ELF-1 (cell line): ENCODE results near the gene PCDH8.

Source experiments
- DNase-seq: peaks from one replicate; pipeline ENCODE4 v3.0.0-alpha.2; 2016; ENCODE audit warnings: low read depth, low spot score

Gene PCDH8, protein sequence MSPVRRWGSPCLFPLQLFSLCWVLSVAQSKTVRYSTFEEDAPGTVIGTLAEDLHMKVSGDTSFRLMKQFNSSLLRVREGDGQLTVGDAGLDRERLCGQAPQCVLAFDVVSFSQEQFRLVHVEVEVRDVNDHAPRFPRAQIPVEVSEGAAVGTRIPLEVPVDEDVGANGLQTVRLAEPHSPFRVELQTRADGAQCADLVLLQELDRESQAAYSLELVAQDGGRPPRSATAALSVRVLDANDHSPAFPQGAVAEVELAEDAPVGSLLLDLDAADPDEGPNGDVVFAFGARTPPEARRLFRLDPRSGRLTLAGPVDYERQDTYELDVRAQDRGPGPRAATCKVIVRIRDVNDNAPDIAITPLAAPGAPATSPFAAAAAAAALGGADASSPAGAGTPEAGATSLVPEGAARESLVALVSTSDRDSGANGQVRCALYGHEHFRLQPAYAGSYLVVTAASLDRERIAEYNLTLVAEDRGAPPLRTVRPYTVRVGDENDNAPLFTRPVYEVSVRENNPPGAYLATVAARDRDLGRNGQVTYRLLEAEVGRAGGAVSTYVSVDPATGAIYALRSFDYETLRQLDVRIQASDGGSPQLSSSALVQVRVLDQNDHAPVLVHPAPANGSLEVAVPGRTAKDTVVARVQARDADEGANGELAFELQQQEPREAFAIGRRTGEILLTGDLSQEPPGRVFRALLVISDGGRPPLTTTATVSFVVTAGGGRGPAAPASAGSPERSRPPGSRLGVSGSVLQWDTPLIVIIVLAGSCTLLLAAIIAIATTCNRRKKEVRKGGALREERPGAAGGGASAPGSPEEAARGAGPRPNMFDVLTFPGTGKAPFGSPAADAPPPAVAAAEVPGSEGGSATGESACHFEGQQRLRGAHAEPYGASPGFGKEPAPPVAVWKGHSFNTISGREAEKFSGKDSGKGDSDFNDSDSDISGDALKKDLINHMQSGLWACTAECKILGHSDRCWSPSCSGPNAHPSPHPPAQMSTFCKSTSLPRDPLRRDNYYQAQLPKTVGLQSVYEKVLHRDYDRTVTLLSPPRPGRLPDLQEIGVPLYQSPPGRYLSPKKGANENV

GRCh38 chr13:52848455-52849195 is at the start of gene PCDH8:
Gene PCDH8, minus strand, starts transcription at chr13:52848640. Its CDS starts 204 bp downstream, at chr13:52848436.
- peak; percentile 93 for DNase-seq

DNA sequence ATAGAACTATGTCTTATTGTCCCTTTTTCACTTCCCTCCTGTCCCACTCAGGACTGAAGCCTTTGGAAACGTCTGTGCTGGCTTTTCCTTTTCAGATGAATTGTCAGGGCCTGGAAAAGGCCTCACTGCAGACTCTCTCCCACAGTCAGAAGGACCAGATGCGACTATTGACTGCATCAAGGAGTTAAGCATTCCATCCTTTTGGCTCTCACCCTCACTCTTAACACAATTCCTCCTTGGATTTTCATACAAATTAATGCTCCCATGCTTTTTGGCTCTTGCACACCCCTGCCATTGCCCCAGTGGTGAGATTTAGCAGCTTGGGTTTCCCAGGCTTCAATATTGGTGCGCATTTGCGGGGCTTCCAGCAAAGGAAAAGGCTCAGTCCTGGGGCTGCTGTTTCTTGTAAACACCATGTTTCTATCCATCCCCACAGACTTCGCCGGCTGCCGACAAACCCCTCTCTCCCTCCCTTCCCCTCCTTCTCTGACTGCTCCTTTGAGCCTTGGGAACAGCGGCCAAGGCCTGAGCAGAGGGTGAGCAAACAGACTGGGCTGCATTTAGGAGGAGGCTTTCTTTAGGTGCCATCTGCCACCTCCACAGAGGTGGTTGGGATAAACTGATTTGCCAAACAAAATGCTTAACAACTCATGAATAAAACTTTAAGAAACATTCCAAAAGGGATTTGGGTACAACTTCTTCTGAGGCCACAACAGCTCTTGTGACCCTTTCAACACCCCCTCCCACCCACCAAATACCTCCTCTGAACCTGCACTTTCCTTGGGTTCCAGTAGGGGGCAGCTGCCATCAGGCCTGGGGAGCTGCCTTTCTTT is 48.6 kb upstream of the PCDH8 start:
- peak; percentile 81 for DNase-seq

GRCh38 chr13:52894413-52894812 is 46.0 kb upstream of the PCDH8 start:
- DNase-seq, result no peak

- no peak for DNase-seq
These were observed 44.5 kb upstream of the PCDH8 start for GRCh38 chr13:52892925-52893324.

DNA sequence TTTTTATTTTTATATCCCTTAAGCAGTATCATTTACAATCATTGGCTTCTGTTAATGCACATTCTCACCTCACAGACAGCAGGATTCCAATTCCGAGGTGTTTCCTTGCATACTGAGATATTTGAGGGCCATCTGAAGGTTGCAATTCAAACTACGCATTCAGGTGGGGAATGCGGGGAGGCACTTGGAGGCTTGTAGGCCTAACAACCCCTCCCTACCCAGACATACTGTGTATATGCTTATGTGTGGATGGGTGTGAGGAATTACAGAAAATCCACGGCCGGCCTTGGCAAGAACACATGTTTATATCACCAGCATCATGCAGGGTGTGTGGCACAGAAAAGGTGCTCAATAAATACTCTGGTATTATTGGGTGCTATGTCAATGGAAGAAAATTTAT is 43.3 kb upstream of the PCDH8 start:
- DNase-seq, result no peak

DNA sequence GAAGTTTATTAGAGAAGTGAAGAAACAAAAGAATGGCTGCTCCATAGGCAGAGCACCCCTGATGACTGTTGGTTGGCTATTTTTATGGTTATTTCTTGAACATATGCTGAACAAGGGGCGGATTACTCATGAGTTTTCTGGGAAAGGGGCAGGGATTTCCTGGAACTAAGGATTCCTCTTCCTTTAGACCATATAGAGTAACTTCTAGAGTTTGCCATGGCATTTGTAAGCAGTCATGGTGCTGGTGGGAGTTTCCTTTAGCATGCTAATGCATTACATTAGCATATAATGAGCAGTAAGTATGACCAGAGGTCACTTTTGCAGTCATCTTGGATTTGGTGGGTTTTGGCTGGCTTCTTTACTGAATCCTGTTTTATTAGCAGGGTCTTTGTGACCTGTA is 38.7 kb upstream of the PCDH8 start:
- DNase-seq, result no peak

- DNase-seq, result no peak
These were observed 36.7 kb upstream of the PCDH8 start for GRCh38 chr13:52885141-52885540.

DNA sequence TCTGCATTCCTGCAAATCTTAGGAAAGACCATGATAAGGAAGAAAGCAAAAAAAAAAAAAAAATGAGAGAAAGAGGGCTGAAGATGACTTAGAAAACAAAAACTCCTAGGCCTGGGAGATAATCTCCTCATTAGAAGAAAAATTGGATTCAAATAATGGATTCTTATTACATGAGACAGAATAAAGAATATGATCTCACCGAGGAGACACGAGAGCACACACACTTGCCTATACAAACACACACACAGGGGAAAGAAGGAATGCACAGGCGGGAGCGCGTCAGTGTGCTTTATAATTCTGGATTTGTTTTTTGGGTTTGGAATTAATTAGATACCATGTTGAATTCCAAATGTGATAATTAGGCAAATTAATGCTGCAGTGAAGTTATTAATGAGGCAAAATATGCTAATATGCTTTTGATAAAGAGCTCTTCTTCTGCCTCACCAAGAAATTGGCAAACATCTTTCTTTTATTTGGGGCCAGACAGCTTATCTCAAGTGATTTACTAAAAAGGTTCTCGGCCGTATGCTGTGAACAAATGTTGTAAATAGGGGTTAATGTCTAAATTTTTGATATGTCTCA is 36.1 kb upstream of the PCDH8 start:
- DNase-seq, result no peak

GRCh38 chr13:52882785-52883184 is 34.3 kb upstream of the PCDH8 start:
- DNase-seq, result no peak

- peak; percentile 44 for DNase-seq
These were observed 31.7 kb upstream of the PCDH8 start for GRCh38 chr13:52879950-52880741.

GRCh38 chr13:52878831-52879230 is 30.4 kb upstream of the PCDH8 start:
- no peak for DNase-seq

DNA sequence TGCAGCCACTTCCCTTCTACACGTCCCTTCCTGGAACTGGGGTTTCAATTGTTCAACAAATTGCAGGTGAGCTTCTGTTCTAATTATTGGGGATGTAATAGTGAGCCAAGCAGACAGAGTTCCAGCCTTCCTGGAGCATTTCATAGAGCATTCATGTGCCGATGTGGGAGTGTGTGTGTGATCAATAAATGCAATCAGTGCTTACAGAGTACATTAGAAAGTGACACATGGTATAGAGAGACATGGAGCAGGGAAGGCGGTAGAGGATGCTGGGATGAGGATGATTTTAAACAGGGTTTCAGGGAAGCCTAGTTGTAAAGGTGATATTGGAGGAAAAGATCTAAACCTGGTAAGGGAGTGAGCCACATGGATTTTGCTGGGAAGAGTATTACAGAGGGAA is 21.7 kb upstream of the PCDH8 start:
- DNase-seq, result no peak

DNA sequence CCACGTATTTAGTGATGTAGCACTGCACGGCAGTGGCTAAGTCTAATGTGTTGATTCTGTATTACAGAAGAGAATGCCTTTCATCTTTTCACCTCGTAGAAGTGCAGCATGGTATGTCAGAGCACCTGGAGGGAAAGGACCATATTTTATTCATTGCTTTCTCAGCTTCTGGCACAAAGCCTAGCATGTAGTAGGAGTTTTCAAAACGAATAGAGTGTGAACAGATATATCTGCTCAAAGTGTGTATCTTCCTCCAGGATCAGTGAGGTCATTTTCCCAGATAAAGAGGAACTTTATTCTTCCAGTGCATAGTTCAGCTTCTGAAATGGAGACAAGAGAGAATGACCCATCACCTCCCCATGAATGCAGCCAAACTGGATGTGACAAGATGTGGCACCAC is 21.2 kb upstream of the PCDH8 start:
- no peak for DNase-seq

GRCh38 chr13:52869050-52869449 is 20.6 kb upstream of the PCDH8 start:
- DNase-seq, result no peak

DNA sequence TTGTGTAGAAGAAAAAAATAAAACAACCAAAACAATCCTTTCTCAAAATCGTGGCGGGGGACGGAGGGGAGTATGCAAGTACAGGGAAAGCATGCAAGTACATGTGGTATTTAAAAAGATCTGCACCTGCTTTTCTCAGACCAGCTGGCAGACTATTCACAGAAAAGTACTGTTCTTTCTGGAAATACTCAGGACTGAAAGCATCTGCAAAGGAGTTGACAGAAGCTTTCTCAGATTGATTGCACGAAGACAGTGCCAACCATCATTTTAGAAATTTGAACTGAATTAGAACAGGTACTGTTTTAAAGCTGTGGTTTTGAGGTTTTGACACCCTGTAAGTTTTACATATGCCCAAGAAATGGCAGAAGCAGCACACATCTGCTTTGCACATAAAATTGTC is 19.8 kb upstream of the PCDH8 start:
- no peak for DNase-seq

DNA sequence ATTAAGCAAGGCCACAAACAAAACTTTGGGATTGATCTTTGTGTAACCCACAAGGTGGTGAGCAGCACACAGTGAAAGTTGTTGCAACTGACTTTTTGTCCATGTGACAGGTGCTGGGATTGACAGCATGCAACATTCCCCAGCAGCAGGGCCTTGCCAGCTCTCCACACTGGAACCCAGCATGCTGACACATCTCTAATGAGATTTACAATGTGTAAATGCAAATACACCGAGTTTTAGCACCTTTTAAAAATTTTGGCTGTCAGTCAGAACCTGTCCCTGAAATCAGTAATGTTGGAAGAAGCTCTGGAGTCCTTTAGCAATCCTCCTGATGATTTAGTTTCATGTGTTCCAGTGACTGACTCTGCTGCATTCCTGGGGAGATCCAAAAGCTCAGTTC is 16.5 kb upstream of the PCDH8 start:
- no peak for DNase-seq

- DNase-seq, result peak; percentile 78
These were observed 14.1 kb upstream of the PCDH8 start for GRCh38 chr13:52862358-52863206.

DNA sequence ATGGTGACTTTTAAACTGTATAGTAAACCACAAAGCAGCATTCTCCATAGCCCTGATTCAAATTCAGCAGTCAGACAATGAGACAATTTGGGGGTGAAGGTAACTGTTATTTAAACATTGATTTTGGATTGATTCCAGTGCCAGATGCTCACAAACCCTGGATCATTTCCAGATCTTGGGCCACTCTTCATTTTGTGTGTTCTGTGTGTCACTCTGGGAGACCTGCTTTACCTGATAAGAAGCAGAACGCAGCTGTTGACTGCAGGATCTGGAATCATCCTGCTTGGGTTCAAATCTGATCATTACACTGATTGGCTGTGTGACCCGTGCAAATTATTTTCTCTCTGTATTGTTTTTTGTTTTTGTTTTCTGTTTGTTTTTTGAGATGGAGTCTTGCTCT is 4.0 kb upstream of the PCDH8 start:
- no peak for DNase-seq
